H9 (cell line): ENCODE results near the gene FRY. TPM values are rescaled to one million over a fixed set of nuclear protein-coding genes. Genes with fewer than 3 reads are reported as not detected.

ENCODE experiments used
- DNase-seq: peaks from one replicate; pipeline ENCODE4 v3.0.0-alpha.2; 2017
- H2AFZ ChIP-seq: one replicate; pipeline ENCODE4 v1.6.1; 2013; ENCODE audit warnings: mild to moderate bottlenecking, low read length, control low read depth, moderate library complexity
- H2AK5ac ChIP-seq: 2 replicates; pipeline ENCODE4 v1.6.1; 2013; ENCODE audit warnings: low read length, control low read depth, mixed read lengths; ENCODE audit not compliant: insufficient read length
- H2BK120ac ChIP-seq: one replicate; pipeline ENCODE4 v1.6.1; 2013; ENCODE audit warnings: low read depth, mild to moderate bottlenecking, low read length, control low read depth, inconsistent platforms; ENCODE audit not compliant: poor library complexity, severe bottlenecking
- H2BK12ac ChIP-seq: 2 replicates; pipeline ENCODE4 v1.6.1; 2013; ENCODE audit warnings: low read length, control low read depth, mixed read lengths, low read depth; ENCODE audit not compliant: insufficient read length
- H2BK15ac ChIP-seq: 2 replicates; pipeline ENCODE4 v1.6.1; 2013; ENCODE audit warnings: low read depth, low read length, control low read depth
- H2BK20ac ChIP-seq: one replicate; pipeline ENCODE4 v1.6.1; 2013; ENCODE audit warnings: low read depth, mild to moderate bottlenecking, low read length, control low read depth, inconsistent platforms; ENCODE audit not compliant: poor library complexity, severe bottlenecking
- H2BK5ac ChIP-seq: 2 replicates; pipeline ENCODE4 v1.6.1; 2013; ENCODE audit warnings: low read length, control low read depth, mixed read lengths; ENCODE audit not compliant: insufficient read length
- H3K14ac ChIP-seq: 2 replicates; pipeline ENCODE4 v1.6.1; 2013; ENCODE audit warnings: low read length, control low read depth; ENCODE audit not compliant: insufficient read depth
- H3K18ac ChIP-seq: 2 replicates; pipeline ENCODE4 v1.6.1; 2013; ENCODE audit warnings: low read depth, mild to moderate bottlenecking, mixed read lengths, low read length, control low read depth; ENCODE audit not compliant: insufficient read length
- H3K23ac ChIP-seq: 2 replicates; pipeline ENCODE4 v1.6.1; 2013; ENCODE audit warnings: low read length, control low read depth, mixed read lengths, low read depth; ENCODE audit not compliant: insufficient read length
- H3K23me2 ChIP-seq: 2 replicates; pipeline ENCODE4 v1.6.1; 2013; ENCODE audit warnings: low read depth, mild to moderate bottlenecking, mixed read lengths, low read length, control low read depth; ENCODE audit not compliant: insufficient read length, poor library complexity, severe bottlenecking
- H3K27ac ChIP-seq: 2 replicates; pipeline ENCODE4 v1.5.1; 2013; ENCODE audit warnings: low read length, control low read depth, mixed read lengths, low read depth; ENCODE audit not compliant: insufficient read length
- H3K27me3 ChIP-seq: 2 replicates; pipeline ENCODE4 v1.6.1; 2013; ENCODE audit warnings: low read length, control low read depth, inconsistent platforms; ENCODE audit not compliant: insufficient read depth
- H3K4ac ChIP-seq: 2 replicates; pipeline ENCODE4 v1.6.1; 2013; ENCODE audit warnings: low read depth, mild to moderate bottlenecking, control low read depth, inconsistent platforms, low read length, moderate library complexity
- H3K4me1 ChIP-seq: 2 replicates; pipeline ENCODE4 v1.6.1; 2013; ENCODE audit warnings: low read length, control low read depth, inconsistent platforms; ENCODE audit not compliant: insufficient read depth
- H3K4me2 ChIP-seq: 2 replicates; pipeline ENCODE4 v1.6.1; 2013; ENCODE audit warnings: low read length, control low read depth, mixed read lengths; ENCODE audit not compliant: insufficient read length, insufficient read depth
- H3K56ac ChIP-seq: 2 replicates; pipeline ENCODE4 v1.6.1; 2013; ENCODE audit warnings: low read depth, mild to moderate bottlenecking, mixed read lengths, low read length, control low read depth; ENCODE audit not compliant: insufficient read length
- H3K79me1 ChIP-seq: 2 replicates; pipeline ENCODE4 v1.6.1; 2013; ENCODE audit warnings: low read depth, mild to moderate bottlenecking, moderate library complexity, low read length, control low read depth, inconsistent platforms; ENCODE audit not compliant: insufficient read depth, poor library complexity, severe bottlenecking
- H3K79me2 ChIP-seq: 2 replicates; pipeline ENCODE4 v1.6.1; 2013; ENCODE audit warnings: low read length, control low read depth, inconsistent platforms; ENCODE audit not compliant: insufficient read depth
- H3K9ac ChIP-seq: 2 replicates; pipeline ENCODE4 v1.6.1; 2013; ENCODE audit warnings: low read length, control low read depth, mixed read lengths; ENCODE audit not compliant: insufficient read length; ENCODE audit errors: extremely low read depth
- H3K9me3 ChIP-seq: one replicate; pipeline ENCODE4 v1.6.1; 2013; ENCODE audit warnings: low read depth, low read length, inconsistent platforms; ENCODE audit not compliant: control insufficient read depth
- H3T11ph ChIP-seq: one replicate; pipeline ENCODE4 v1.6.1; 2013; ENCODE audit warnings: mild to moderate bottlenecking, low read length, control low read depth, inconsistent platforms
- H4K20me1 ChIP-seq: one replicate; pipeline ENCODE4 v1.6.1; 2013; ENCODE audit not compliant: control insufficient read depth, insufficient read length, insufficient read depth
- H4K5ac ChIP-seq: 2 replicates; pipeline ENCODE4 v1.6.1; 2013; ENCODE audit warnings: low read depth, mild to moderate bottlenecking, mixed read lengths, low read length, control low read depth; ENCODE audit not compliant: insufficient read length
- H4K8ac ChIP-seq: replicated peaks from 2 replicates; pipeline ENCODE4 v1.6.1; 2013; ENCODE audit warnings: low read length, control low read depth, mixed read lengths, low read depth; ENCODE audit not compliant: insufficient read length
- H4K91ac ChIP-seq: 2 replicates; pipeline ENCODE4 v1.6.1; 2013; ENCODE audit warnings: low read depth, mild to moderate bottlenecking, moderate library complexity, mixed read lengths, low read length, control low read depth; ENCODE audit not compliant: insufficient read length
- H3K27ac Mint-ChIP-seq, 3 experiments: 2 replicates in 2 of 3; 3 replicates in 1 of 3; pipeline ENCODE4 v1.8.0; 2020 to 2021; ENCODE audit warnings: mixed read lengths in 3 of 3, mild to moderate bottlenecking in 1 of 3, moderate library complexity in 1 of 3
- H3K27me3 Mint-ChIP-seq: 2 replicates; pipeline ENCODE4 v1.8.0; 2021; ENCODE audit warnings: low read depth, mild to moderate bottlenecking, moderate library complexity, mixed read lengths
- H3K36me3 Mint-ChIP-seq, 3 experiments: 2 replicates in 2 of 3; 3 replicates in 1 of 3; pipeline ENCODE4 v1.8.0; 2020 to 2021; ENCODE audit warnings: low read depth in 3 of 3, mixed read lengths in 3 of 3; ENCODE audit not compliant: insufficient read depth in 1 of 3
- H3K4me1 Mint-ChIP-seq, 2 experiments: 2 replicates each; pipeline ENCODE4 v1.8.0; 2020; ENCODE audit warnings: mixed read lengths in 2 of 2
- H3K4me3 Mint-ChIP-seq, 2 experiments: 2 replicates in 1 of 2; 3 replicates in 1 of 2; pipeline ENCODE4 v1.8.0; 2020 to 2021; ENCODE audit warnings: mild to moderate bottlenecking in 2 of 2, mixed read lengths in 2 of 2, moderate library complexity in 1 of 2
- H3K9me3 Mint-ChIP-seq, 2 experiments: 2 replicates in 1 of 2; 3 replicates in 1 of 2; pipeline ENCODE4 v1.8.0; 2020; ENCODE audit warnings: mild to moderate bottlenecking in 2 of 2, mixed read lengths in 2 of 2, moderate library complexity in 1 of 2
- CTCF ChIP-seq: fragments of 200-600 bp; sonication (generic); conservative IDR thresholded peaks from 3 replicates; pipeline ENCODE4 v1.8.0; 2021; ENCODE audit warnings: antibody characterized with exemption, mild to moderate bottlenecking
- WGBS: extraction: QIAGEN DNeasy Blood & Tissue Kit; methylation state at CpG from one replicate; pipeline ENCODE4 v1.1.7; 2013; ENCODE audit warnings: missing lambda C conversion rate, low lambda C conversion rate, mixed read lengths; ENCODE audit not compliant: insufficient read length; ENCODE audit errors: extremely low coverage; 5-methylcytosine and 5-hydroxymethylcytosine counted together
- total RNA-seq: library from RNA; stranded (reverse); gene quantifications from 2 replicates; pipeline ENCODE4 v1.2.1, GENCODE V29; 2021

FRY gene
- total RNA-seq, 1 experiment from 2014 or later = 5.2 TPM

- Histone ChIP-seq H3K27me3 (no peaks in the 10 kb centered on the region), H3K23ac (no peak overlapping the region), H3K23me2 (no peaks in the 10 kb centered on the region), H2BK12ac (no peak overlapping the region), H3K4ac (no peak overlapping the region), H2AK5ac (no peak overlapping the region), H3K9me3 (no peaks in the 10 kb centered on the region), H4K91ac (no peak overlapping the region), H2BK15ac (no peak overlapping the region), H2BK120ac (no peak overlapping the region), H3K56ac (no peak overlapping the region), H2BK20ac (no peak overlapping the region), H3K14ac (no peak overlapping the region), H4K5ac (no peak overlapping the region), H2BK5ac (no peak overlapping the region), H3K4me1 (no peaks in the 10 kb centered on the region), H3K79me1 (no peaks in the 10 kb centered on the region), H3K4me2 (no peak overlapping the region), H3K27ac (no peak overlapping the region), H4K8ac (no peak overlapping the region), H3K18ac (no peak overlapping the region), H3K9ac (no peak overlapping the region), H2AFZ (no peak overlapping the region), H3T11ph (no peak overlapping the region), H4K20me1 (no peaks in the 10 kb centered on the region), H3K79me2 (no peaks in the 10 kb centered on the region)
- Mint-ChIP-seq H3K9me3 (no peaks in the 10 kb centered on the region; a peak in 1 of 5 replicates), H3K27me3 (no peaks in the 10 kb centered on the region), H3K4me1 (no peaks in the 10 kb centered on the region), H3K27ac (no peak overlapping the region; a peak in 1 of 7 replicates), H3K36me3 (no peaks in the 10 kb centered on the region; a peak in 1 of 7 replicates), H3K4me3 (no peak overlapping the region)
- TF ChIP-seq CTCF = no peak
- no CpG with 5 or more reads among the region's 1 CpG for WGBS
- no peak for DNase-seq
Measured at GRCh38 chr13:32150794-32151193, 119.2 kb downstream of the FRY start.
